Upper lobe of left lung (tissue), 4 donors: Measurements from ENCODE around the gene HHAT.

Source experiments
- CTCF ChIP-seq, 6 experiments: fragments of 450-650 bp in 4 of 6; fragments of 200-600 bp in 2 of 6; sonication (generic) in 2 of 6; IDR thresholded peaks; one replicate each; pipeline ENCODE4 v1.5.1; 2016 to 2019; ENCODE audit warnings: antibody characterized with exemption in 6 of 6
- EP300 ChIP-seq, 4 donors: sonication (generic); formaldehyde crosslinking; IDR thresholded peaks; one replicate each; pipeline ENCODE4 v1.5.1; 2017; ENCODE audit warnings: antibody characterized with exemption in 4 of 4, control low read depth in 2 of 4
- POLR2A ChIP-seq, 4 donors: fragments of 450-650 bp; IDR thresholded peaks; one replicate each; pipeline ENCODE4 v1.5.1; 2016 to 2017; ENCODE audit warnings: antibody characterized with exemption in 4 of 4, mild to moderate bottlenecking in 2 of 4
- POLR2AphosphoS5 ChIP-seq, 2 donors: sonication (generic); formaldehyde crosslinking; IDR thresholded peaks; one replicate each; pipeline ENCODE4 v1.5.1; 2017; ENCODE audit warnings: antibody characterized with exemption in 2 of 2

GRCh38 chr1:210540288-210540687 is 211.6 kb downstream of the HHAT start:
- no peak for TF ChIP-seq CTCF (IDR thresholded peaks at IDR 0.05)
- TF ChIP-seq POLR2A (IDR thresholded peaks at IDR 0.05) = no peak
- TF ChIP-seq EP300 (IDR thresholded peaks at IDR 0.05) = no peak
- no peak for TF ChIP-seq POLR2AphosphoS5 (IDR thresholded peaks at IDR 0.05)
